Endothelial cell of umbilical vein (primary cell): ENCODE results near the gene PPM1E. TPM values are rescaled to one million over a fixed set of nuclear protein-coding genes. Genes with fewer than 3 reads are reported as not detected.

Experiments used
- BruUV-seq: library from RNA; stranded (reverse); fragments of 400-500 nt; replicated peaks from 2 replicates; lab custom pipeline; 2021; lab: Mats Ljungman, UMichigan
- CTCF ChIA-PET: fragments of 300-600, 350-600 bp; sonication (Branson Sonifier 250); formaldehyde crosslinking; loops from one replicate; lab custom pipeline; 2021; ENCODE audit warnings: antibody characterized with exemption, inconsistent platforms; lab: Charles Lee
- POLR2A ChIA-PET: fragments of 300-600, 350-600 bp; sonication (Branson Sonifier 250); formaldehyde crosslinking; loops from one replicate; lab custom pipeline; 2021; ENCODE audit warnings: antibody characterized with exemption, inconsistent platforms; lab: Charles Lee
- DNase-seq: peaks from one replicate; pipeline ENCODE4 v3.0.0-alpha.2; 2011; ENCODE audit warnings: low read depth, low spot score
- FAIRE-seq: peaks from 2 replicates; lab custom pipeline; 2011; peaks lifted over from hg19 to GRCh38; lab: Jason Lieb, UNC
- H2AFZ ChIP-seq: 2 replicates; pipeline ENCODE4 v1.6.0; 2012; ENCODE audit warnings: low read depth, low read length, control low read depth, inconsistent platforms
- H3K27ac ChIP-seq: 2 replicates; pipeline ENCODE4 v1.5.1; 2011; ENCODE audit warnings: low read depth, mild to moderate bottlenecking, control low read depth, low read length, moderate library complexity; ENCODE audit not compliant: insufficient read depth
- H3K27me3 ChIP-seq, 2 experiments: 2 replicates each; pipeline versions ENCODE4 v1.6.0 to v1.6.1; 2011; ENCODE audit warnings: low read length in 2 of 2, mixed read lengths in 1 of 2; ENCODE audit not compliant: control insufficient read depth in 2 of 2, insufficient read depth in 2 of 2
- H3K36me3 ChIP-seq, 2 experiments: 2 replicates in 1 of 2; 3 replicates in 1 of 2; pipeline ENCODE4 v1.5.1; 2011; ENCODE audit warnings: low read length in 2 of 2, mild to moderate bottlenecking in 1 of 2, moderate library complexity in 1 of 2; ENCODE audit not compliant: control insufficient read depth in 2 of 2, insufficient read depth in 2 of 2; ENCODE audit errors: extremely low read depth in 1 of 2
- H3K4me1 ChIP-seq: 3 replicates; pipeline ENCODE4 v1.5.1; 2011; ENCODE audit warnings: mild to moderate bottlenecking, low read length; ENCODE audit not compliant: control insufficient read depth, insufficient read depth; ENCODE audit errors: extremely low read depth
- H3K4me2 ChIP-seq: 2 replicates; pipeline ENCODE4 v1.6.1; 2011; ENCODE audit warnings: low read length, control low read depth, mixed read lengths; ENCODE audit not compliant: insufficient read depth
- H3K4me3 ChIP-seq, 3 experiments: fragments of 200-600 bp in 1 of 3; sonication (generic), shearing (Covaris generic) in 1 of 3; replicated peaks in 1 of 3; 2 replicates each; pipeline ENCODE4 v1.5.1; 2011 to 2016; ENCODE audit warnings: control low read depth in 3 of 3, low read length in 3 of 3, mild to moderate bottlenecking in 2 of 3, inconsistent platforms in 1 of 3, low read depth in 1 of 3, moderate library complexity in 1 of 3; ENCODE audit not compliant: insufficient read depth in 1 of 3
- H3K79me2 ChIP-seq: 2 replicates; pipeline ENCODE4 v1.6.0; 2012; ENCODE audit warnings: low read length, inconsistent platforms; ENCODE audit not compliant: control insufficient read depth, insufficient read depth
- H3K9ac ChIP-seq: replicated peaks from 2 replicates; pipeline ENCODE3; 2011; ENCODE audit warnings: low read length, control low read depth; ENCODE audit not compliant: insufficient read depth; ENCODE audit errors: extremely low read depth
- H3K9me1 ChIP-seq: replicated peaks from 3 replicates; pipeline ENCODE4 v1.6.0; 2011; ENCODE audit warnings: mild to moderate bottlenecking, low read length; ENCODE audit not compliant: control insufficient read depth, insufficient read depth; ENCODE audit errors: extremely low read depth
- H3K9me3 ChIP-seq: replicated peaks from 2 replicates; pipeline ENCODE4 v1.5.1; 2012; ENCODE audit warnings: low read length, inconsistent platforms; ENCODE audit not compliant: control insufficient read depth, insufficient read depth
- H4K20me1 ChIP-seq: replicated peaks from 2 replicates; pipeline ENCODE3; 2011; ENCODE audit warnings: mild to moderate bottlenecking, low read length; ENCODE audit not compliant: control insufficient read depth, insufficient read depth; ENCODE audit errors: extremely low read depth
- CTCF ChIP-seq, 2 donors: IDR thresholded peaks; 1 replicate in 1 of 2; 2 replicates in 1 of 2; pipeline ENCODE4 v1.5.1; 2011; ENCODE audit warnings: low read length in 2 of 2, mild to moderate bottlenecking in 2 of 2, moderate library complexity in 2 of 2, control low read depth in 1 of 2, inconsistent platforms in 1 of 2, low read depth in 1 of 2; ENCODE audit not compliant: insufficient read depth in 1 of 2; ENCODE audit errors: extremely low read depth in 1 of 2
- EZH2 ChIP-seq: IDR thresholded peaks from 2 replicates; pipeline ENCODE4 v1.6.1; 2012; ENCODE audit warnings: borderline replicate concordance, low read depth, mild to moderate bottlenecking, moderate library complexity, low read length, inconsistent platforms; ENCODE audit not compliant: severe bottlenecking
- FOS ChIP-seq: IDR thresholded peaks from 2 replicates; pipeline ENCODE4 v1.6.1; 2011; ENCODE audit warnings: mild to moderate bottlenecking, low read length, moderate library complexity, borderline replicate concordance; ENCODE audit not compliant: insufficient read depth
- GATA2 ChIP-seq: IDR thresholded peaks from 2 replicates; pipeline ENCODE4 v1.7.0; 2011; ENCODE audit warnings: low read depth, mild to moderate bottlenecking, moderate library complexity, mixed read lengths, low read length; ENCODE audit not compliant: insufficient read length, insufficient read depth
- JUN ChIP-seq: IDR thresholded peaks from 2 replicates; pipeline ENCODE4 v1.6.1; 2011; ENCODE audit warnings: borderline replicate concordance, low read depth; ENCODE audit not compliant: insufficient read length, insufficient read depth
- MAX ChIP-seq: IDR thresholded peaks from 2 replicates; pipeline ENCODE4 v1.6.1; 2011; ENCODE audit not compliant: insufficient read depth, insufficient read length
- MYC ChIP-seq: IDR thresholded peaks from one replicate; pipeline ENCODE4 v1.6.1; 2011; ENCODE audit warnings: mild to moderate bottlenecking, low read depth, low read length
- POLR2A ChIP-seq: IDR thresholded peaks from 2 replicates; pipeline ENCODE4 v1.6.1; 2012; ENCODE audit warnings: low read depth, mild to moderate bottlenecking, control low read depth, low read length
- POLR2AphosphoS5 ChIP-seq: IDR thresholded peaks from 2 replicates; pipeline ENCODE4 v1.6.1; 2012; ENCODE audit warnings: low read depth, mild to moderate bottlenecking, control low read depth, low read length, moderate library complexity; ENCODE audit not compliant: insufficient read depth
- dilution Hi-C: fragments of 300-500 bp; cut with MboI; formaldehyde crosslinking; loops from one replicate; pipeline ENCODE4 v1.15.0; 2019; ENCODE audit warnings: low sequenced_read_pairs; ENCODE audit not compliant: extremely low pct_ligation_motif_present
- intact Hi-C: fragments of 100-400 bp; cut with micrococcal nuclease; formaldehyde crosslinking; loops from one replicate; pipeline ENCODE4 v1.10.0; 2022
- polyA plus RNA-seq, 4 experiments: library from polyadenylated mRNA; depleted of rRNA in 3 of 4; stranded (reverse) in 3 of 4; unstranded in 1 of 4; fragments of >200 nt; gene quantifications; 2 replicates each; pipeline versions ENCODE4 v1.2.1 to v1.2.3, GENCODE V29; 2011 to 2012; ENCODE audit warnings: missing spikeins in 1 of 4
- total RNA-seq: library from RNA; stranded (reverse); gene quantifications from 2 replicates; pipeline ENCODE4 v1.2.3, GENCODE V29; 2021

PPM1E gene
- total and polyA plus RNA-seq, 2 donors (not counting 3 experiments of a cell fraction or from before 2014, with no cell fraction given): 0.01 TPM; not detected in 1

- Histone ChIP-seq H3K4me3 (no peak overlapping the region), H3K9me1 (no peaks in the 10 kb centered on the region), H3K79me2 (no peaks in the 10 kb centered on the region), H3K4me1 (no peaks in the 10 kb centered on the region), H3K9ac (no peak overlapping the region), H2AFZ (no peak overlapping the region), H3K27ac (no peak overlapping the region), H4K20me1 (no peaks in the 10 kb centered on the region), H3K4me2 (no peak overlapping the region), H3K9me3 (no peaks in the 10 kb centered on the region), H3K36me3 (no peaks in the 10 kb centered on the region), H3K27me3 (peaks cover 0 to 2% of the 10 kb centered on the region in 2 experiments)
- no TSS peak for BruUV-seq
- dilution Hi-C loops: no loop called here
- intact Hi-C loops: no loop called here
- DNase-seq (no peak), FAIRE-seq (no peak)
- POLR2A ChIA-PET: no interaction called here
- CTCF ChIA-PET: no interaction called here
- TF ChIP-seq POLR2A: no peak
- TF ChIP-seq JUN: no peak
- no peak for TF ChIP-seq FOS
- TF ChIP-seq CTCF (IDR thresholded peaks at IDR 0.05; ENCODE audit: extremely low read depth in 1 of 2, insufficient read depth in 1 of 2, low read depth in 1 of 2, low read length in 2 of 2): no peak
- TF ChIP-seq GATA2: no peak
- TF ChIP-seq EZH2: no peak
- no peak for TF ChIP-seq MYC
- no peak for TF ChIP-seq POLR2AphosphoS5
- TF ChIP-seq MAX: no peak
Measured at GRCh38 chr17:58811290-58811689, 55.6 kb downstream of the PPM1E start.
